ENCODE results near the gene APMAP.

APMAP gene

DNA sequence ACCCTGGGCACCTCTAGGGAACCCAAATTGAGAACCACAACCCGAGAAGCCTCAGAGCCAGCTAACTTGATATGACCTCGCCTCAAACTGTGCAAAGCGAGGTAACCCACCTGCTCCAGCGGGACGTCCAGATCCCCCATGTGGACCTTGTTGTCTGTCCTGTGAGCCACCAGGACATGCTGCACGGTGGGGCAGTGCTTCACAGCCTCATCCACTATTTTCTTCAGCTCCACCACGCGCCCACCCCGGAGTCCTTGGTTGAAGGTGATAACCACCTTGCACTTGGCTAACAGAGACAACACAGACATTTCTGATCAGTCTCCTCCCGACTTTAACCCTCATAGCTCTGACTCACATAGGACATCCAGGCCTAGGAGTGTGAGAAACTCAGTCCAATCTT lies 30.8 kb upstream of the APMAP start:
- DNase-seq = no peak

DNA sequence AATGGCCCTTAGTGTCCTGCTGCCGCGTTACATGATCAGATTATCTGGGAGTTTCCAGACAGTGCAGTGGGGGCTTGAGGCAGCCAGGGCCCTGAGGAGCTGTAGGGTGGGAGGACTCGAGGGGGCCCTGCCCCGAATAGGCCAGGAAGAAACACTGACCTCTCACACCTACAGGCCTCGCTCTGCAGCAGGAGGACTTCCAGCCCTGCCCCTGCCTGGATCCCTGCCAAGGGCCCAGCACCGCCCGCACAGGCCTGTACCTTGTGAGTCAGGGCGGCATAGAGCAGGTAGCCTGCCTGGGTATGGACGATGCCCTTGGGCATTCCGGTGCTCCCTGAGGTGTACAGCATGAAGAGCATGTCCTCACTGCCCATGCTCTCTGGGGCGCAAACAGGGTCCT lies 30.1 kb upstream of the APMAP start:
- DNase-seq = no peak

DNA sequence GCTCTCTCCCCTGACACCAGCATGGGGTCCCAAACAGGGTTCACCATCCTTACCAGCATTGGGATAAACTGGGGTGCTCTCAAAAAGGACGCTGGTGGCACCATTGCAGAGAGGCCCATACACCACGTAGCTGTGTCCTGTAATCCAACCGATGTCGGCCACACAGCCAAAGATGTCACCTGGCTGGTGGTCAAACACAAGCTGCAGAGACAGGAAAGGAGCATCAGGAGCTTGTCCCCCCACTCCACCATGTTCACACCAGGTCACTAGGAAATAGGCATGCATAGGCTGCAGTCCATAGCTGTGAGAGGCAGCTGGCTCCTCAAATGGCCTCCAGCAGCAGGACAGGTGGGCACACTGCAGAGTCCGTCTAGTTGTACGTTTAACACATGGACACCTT lies 28.8 kb upstream of the APMAP start:
- DNase-seq = no peak

DNA sequence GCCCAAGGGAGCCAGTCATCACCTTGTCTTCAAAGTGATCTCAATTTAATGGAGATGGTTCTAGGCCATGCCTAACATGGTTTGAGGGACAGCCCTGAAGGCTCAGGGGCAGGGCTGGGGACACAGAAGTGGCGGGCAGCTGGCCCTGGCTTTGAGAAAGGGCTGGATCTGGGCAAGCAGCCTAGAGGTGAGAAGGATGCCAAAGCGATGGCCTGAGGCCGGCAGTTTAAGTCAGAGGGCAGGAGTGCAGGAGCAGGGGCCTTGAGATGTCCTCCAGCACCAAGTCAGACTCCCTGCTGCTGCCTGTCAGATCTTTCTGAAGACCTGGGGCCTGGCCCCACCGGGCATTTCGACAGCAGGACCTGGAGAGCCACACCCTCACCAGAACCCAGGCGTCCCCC lies 28.4 kb upstream of the APMAP start:
- no peak for DNase-seq

DNA sequence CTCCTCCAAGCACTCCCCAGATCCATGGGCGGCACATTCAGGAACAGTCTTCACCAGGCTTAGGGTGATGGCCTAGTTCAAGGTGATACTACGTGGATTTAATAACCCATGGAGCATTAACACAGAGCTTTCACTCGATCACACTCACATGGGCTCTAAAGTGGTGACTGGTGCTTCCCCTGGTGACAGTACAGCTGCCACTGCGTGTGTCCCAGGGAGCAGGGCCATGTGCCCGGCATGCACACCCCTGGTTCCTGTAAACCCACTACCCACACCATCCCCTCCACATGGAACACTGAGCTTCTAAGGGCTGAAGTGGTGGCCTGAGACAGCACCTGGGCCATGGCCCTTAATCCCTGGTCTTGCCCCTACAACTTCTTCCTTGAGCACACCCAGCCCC lies 27.8 kb upstream of the APMAP start:
- no peak for DNase-seq

DNA sequence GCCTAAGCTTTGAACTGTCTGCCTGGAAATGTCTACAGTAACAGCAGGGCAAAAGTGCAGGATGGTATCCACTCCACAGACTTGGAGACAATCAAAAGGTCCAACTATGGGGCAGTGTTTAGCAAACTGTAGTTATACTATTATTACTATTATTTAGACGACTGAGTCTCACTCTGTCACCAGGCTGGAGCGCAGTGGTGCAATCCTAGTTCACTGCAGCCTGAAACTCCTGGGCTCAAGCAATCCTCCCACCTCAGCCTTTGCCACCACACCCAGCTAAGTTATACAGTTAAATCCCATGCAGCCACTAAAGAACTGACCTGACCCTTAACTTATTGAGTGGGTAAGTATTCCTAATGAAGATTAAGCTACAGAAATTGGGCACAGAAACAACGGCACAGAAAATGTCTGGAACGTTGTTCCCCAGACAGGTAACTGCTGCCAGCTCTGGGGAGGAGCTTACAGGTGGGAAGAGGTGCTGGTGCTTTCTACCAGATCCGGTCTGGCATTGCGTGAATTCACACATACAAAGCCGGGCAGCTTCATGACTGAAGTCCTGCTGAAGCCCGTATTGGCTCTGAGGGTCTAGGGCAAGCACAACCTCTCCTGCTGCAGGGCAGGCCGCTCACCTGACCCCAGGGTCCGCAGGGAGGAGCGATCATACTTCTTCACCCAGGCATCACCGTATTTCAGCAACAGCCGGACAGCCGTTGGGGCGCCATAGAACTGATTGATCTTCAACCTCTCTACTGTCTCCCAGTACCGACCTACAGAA lies 27.0 kb upstream of the APMAP start:
- no peak for DNase-seq

DNA sequence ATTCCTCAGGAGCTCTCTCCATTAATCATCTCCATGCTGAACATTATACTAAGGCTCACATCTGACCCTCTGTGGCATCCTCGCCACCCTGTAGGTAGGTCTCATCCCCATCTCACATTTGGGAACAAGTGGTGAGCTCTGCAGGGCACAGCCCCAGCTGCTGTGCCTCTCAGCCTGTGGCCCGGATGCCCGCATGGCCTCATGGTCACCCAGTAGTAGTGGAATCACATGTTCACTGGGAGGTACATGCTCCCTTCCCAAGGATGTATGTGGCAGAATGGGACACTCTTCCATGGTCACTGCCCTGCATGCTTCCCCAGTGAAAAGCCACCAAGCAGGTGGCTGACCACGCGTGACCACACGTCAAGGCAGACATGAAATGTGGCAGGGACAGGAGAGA lies 26.3 kb upstream of the APMAP start:
- no peak for DNase-seq

DNA sequence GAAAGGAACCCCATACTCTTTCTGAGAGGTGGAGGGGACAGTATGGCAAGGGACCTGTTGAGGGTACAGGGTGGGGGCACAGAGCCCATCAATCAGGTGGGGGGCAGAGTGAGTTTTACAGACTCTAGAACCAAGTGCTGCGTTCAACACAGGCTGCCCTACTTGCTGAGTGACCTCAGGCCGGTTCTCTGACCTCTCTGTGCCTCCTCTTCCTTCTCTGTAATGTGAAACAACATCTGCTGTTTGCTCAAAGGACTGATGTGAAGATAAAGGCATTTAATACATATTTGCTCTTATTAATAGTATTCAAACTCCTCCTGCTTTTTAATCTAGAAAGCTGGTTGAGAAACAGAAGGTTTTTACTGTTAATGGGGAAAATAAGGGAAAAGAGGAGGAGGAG lies 25.9 kb upstream of the APMAP start:
- DNase-seq = no peak

DNA sequence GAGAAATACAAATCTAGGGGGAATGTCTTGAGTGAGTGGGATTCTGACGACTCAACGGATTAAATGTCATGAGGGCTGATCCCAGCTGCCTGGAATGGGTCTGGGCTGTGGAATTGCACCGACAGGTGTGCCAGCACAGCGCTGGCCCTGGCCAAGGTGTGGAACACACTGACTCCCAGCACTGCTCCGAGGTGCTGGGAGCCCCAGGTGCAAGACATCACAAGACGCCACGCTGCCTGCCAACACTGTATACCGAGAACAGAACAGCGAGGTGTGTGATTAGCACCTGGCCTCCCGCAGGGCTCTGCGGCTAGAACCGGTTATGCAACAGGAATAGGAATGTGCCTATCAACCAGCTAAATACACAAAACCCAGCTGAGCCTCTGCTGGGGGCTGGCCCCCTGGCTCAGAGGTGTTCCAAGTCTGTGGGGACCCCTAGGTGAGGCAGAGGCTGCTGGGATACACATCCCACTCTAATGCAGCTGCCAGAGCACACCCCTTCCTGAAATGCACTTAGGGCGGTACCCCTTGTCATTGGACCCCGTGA lies 24.8 kb upstream of the APMAP start:
- DNase-seq = no peak

DNA sequence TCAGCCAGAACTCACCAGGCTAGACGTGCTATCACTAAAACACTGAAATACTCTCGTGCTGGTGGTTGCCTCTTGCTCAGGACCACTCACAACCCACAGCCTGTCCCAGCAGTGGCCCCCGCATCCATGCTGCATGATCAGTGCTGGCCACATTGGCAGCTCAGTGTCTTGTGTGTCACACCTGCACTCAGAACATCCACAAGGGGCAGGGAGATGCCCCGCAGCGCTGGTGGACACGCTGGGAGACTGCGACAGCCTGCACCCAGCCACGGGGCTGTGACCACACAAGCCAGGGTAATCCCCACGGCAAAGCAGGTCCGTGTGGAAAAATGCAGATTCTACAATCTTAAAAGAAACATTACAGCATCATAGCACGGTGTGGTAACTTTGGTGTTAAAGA lies 23.9 kb upstream of the APMAP start:
- DNase-seq = no peak

DNA sequence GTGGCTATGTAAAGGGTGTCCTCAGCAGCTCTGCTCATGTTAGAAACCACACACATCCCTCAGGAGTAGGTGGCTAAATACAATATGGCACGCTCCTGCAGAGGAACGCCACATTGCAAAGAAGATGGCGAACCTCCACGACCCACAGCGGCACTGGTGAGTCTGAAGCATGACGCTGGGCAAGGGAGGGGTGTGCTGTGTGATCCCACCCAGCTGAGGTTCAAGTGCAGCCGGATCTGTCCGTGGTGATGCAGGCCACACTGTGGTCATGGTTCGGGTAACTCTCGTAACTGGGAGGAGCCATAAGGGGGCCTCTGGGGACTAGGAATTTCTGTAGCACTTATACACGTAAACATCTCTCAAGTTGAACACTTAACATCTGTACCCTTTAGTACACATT lies 23.4 kb upstream of the APMAP start:
- DNase-seq = no peak

DNA sequence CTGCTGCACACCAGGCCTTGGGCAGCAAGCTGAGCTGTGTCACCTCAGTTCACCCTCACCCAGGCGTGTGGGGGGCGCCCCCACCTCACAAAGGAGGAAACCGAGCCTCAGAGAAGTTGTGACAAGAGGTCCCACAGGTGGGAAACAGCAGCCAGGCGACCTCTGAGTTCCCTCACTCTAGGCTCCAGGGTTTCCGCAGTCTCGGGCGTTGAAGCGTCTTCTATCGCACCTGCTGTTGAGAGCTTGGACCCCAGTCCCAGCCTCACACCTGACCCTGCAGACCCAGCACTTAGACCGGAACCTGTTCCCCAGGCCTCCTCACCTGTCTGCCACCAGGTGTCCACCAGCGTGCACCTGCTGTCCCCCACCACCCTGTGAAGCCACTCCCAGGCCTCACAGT lies 22.3 kb upstream of the APMAP start:
- no peak for DNase-seq

DNA sequence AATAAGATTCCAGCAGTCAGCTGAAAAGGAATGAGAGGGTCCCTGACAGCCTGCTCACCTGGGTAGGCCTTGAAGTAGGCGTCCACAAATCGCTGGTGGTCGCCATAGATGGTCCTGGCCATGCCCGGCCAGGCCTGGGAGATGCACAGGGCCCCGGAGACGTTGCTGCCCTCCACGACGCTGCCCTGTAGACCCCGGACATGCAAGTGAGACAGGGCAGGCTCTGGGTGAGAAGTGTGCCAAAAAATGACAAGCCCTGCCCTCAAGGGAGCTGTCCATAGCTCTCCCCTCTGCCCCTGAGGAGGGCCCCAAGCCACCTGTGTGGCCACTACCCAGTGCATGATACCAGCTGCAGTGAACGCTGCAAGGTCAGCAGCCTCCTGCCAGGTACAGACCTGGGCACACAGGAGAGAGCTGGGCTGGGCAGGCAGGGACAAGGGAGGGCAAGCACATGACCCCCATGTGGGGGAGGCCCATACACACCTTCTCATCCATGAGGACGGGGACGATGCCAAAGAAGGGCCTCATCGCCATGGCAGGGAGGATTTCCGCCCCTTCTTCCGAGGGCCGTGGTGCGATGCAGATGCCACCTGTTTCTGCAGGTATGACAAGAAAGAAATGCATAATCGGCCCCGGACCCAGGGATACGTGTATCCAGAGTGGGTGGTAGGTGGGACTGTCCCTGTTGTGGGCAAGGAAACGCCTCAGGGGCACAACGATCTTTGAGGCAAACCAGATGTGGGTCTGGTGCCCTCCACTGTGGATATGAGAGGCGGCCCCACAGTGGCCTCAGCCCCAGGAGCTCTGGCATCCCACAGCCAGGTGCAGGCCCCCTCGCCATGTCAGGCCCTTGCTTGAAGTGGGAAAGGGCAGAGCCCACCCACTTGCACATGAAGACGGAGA lies 21.2 kb upstream of the APMAP start:
- DNase-seq = no peak

DNA sequence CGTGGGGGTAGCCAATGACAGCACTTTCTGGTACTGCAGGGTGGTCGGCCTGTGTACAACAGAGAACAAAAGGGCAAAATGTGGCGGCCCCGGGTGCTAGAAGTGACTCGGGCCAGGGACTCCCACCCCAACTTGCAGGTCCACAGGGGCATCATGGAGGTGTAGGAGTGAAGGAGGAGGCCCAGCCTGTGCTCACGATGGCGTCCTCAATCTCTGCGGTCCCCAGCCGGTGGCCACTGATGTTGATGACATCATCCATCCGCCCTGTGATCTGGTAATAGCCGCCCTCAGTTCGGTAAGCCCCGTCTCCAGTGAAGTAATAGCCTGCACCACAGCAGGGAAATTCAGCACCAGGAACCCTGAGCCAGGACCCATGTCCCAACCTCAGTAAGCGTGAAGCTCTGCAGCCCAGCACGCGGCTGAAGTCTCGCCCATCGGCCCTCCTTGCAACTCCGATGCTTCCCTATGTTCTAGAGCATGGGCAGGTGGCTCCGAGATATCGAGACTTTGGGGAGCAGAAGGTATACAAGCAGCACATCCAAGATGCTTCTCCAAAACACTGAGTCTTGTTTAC lies 20.2 kb upstream of the APMAP start:
- DNase-seq = no peak

DNA sequence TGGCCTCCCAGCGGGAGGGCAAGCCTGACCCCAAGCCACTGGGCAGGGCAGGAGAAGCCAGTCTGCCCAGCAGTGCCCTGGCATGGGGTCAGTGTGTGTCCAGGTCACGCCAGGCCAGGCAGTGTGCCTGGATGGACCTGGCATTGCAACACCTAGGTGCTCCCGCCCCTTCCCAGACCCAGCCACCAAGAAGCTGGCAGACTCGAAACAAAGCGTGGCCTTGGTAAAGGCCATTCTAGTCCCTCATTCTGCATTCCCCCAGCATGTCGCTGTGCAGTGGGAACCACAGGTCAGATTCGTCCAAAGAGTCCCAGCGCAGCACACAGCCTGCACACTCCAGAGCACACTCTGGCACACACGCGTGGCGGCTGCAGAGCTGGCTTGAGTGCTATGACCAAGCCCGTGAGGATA lies 19.3 kb upstream of the APMAP start:
- no peak for DNase-seq

DNA sequence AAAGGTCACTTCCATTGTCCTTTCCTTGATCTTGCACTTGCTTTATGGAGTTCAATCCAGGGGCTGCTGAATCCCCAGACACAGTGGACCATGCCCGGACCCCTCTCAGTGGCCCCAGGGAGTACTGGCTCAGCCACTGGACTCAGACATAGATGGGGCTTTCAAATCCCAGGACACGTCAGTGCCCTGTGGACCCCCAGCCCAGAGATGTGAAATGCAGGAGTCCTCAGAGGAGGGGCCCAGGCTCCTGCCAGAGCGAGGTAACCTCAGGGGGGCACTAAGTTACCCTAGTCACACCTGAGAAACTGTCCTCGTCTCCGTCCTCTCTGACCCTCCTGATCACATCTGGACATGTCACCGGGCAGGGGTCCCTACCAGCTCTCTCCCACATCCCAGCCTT lies 18.7 kb upstream of the APMAP start:
- DNase-seq = no peak

DNA sequence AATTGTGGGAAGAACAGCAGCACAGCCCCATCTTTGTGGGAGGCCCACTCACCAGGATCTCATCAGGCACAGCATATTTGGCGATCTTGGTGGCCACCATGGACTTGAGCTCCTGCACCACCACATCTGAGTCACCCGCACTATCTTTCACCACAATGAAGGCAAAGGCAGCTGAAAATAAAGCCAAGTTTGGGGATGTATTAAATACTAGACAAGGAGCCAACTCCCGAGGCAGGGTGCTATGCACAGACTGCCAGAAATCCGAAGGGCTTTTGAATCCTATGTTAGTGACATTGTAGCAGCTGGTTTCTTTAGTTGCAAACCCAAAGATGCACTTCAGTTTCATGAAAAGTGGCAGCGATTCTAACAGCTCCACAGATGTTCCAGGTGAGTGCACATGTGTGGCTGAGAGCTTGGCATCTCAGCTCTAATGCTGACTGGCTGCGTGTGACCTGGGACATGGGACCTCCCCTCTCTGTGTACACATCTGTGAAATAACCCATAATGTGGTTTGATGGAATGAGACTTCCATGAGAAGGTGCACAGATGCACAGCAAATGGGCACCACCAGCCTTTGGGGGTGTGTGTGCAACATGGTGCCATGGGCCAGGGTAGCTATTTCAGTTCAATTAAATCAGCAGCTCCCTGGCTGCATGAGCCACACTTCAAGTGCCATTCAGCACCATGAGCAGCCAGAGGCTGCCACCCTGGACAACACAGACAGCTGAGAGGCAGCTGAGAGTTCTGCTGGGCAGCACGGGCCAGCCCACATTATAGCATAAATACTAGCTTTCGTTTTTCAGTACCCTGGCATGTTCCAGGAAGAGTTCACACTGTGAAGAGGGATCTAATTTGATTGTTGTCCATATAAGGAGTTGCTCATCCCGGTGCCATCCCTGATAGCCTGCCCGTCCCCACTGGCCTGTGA lies 16.9 kb upstream of the APMAP start:
- no peak for DNase-seq

DNA sequence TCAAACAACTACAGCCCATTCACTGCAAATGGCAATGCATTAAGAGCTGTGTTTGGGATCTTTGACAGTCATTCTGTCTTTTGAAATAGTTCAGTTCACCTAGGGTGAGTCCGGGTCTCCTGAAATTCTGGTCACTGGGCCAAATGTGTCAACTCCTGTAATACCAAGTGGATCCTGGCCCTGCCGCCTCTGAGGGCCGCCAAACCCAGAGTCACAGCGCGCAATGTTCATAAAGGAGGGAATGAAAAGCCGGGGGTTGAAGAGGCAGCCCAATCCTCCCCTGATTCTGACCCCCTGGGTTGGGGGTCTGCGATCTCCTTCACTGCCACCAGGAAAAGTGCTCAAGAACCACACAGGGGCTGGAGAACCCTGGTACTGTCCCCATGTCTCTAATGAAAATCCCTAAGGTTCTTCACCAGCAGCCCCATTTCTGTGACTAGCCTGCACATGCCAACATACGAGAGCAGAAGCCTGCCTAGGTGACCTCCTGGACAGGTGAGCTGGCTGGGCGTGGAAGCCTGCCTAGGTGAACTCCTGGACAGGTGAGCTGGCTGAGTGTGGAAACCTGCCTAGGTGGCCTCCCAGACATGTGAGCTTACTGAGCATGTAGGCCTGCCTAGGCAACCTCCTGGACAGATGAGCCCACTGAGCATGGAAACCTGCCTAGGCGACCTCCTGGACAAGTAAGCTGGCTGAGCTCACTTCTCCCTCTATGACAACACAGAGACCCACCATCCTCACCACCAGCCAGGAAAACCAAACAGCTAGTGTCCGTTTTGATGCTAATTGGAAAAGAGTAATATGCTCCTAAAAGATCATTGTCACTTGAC lies 16.1 kb upstream of the APMAP start:
- DNase-seq = no peak

DNA sequence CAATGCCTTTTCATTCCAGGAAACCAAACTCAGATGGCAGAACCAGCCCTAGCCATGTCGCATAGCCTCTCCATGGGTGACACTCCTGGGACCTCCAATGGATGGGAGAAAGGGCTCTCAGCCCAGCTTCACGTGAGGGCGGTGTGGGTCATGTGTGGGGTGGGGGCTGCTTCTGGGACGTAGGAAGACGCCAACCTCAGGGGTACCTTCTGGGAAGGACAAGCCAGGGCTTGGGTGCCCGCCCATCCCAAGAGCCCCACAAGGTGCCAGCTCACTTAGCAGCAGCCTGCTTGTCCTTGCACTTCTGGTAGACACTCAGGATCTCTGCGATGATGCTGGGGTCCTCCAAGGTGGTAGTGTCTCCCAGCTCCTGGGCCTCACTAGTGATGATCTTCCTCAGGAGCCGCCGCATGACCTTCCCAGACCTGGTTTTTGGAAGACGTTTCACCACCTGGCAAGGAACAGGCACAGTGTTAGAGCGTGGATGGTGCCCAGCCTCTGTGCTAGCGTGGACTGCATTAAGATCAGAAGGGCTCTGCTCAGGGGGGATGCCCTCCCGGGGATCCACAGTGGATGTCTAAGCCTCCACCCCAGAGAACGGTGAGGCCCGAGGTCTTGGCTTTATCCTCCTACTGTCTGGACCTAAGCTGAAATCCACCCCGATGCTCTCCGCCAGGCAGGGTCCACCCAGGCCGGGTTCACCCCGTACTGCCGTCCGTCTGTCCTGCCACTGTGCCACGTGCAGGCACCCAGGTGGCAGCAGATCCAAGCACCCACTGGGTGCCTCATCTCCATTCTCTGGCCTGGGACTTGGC lies 15.1 kb upstream of the APMAP start:
- DNase-seq = no peak

DNA sequence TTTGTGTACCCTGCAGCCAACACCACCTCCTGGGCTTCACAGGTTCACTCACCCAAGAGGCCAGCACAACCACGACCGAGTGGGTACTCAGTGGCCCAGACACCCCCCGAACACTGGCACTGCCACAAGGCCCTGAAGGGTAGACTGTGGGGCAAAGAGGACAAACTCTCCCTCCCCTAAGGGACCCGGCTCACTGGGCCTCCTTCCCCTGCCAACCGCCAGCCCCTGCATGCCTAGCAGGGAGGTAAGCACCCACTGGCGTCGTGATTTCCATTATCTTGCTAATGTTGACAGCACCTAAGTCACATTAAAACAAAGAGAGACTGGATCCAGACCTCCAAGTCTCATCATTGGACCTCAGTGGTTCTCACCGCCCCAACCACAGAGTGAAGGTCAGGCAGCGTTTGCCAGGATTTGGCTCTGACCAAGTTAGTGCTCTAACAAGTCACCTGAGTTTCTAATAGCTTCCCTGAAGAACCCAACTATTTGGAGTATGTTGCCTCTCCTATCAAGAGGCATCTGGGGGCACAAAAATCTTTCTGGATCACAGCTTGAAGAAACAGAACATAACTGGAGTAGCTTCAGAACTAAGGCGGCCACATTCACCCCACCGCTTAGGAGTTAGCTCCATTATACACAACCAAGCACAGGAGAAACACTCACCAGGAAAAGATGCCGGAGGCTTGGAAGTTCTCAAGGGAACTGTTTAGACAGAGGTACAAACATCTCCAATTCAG lies 14.0 kb upstream of the APMAP start:
- no peak for DNase-seq

Measured in bone marrow (tissue), 2 donors.